SU-DHL-6 (cell line): ENCODE results near the gene SLC38A10.

ENCODE experiments used
- H2AFZ ChIP-seq: fragments of 200-600 bp; sonication (generic); 2 replicates; pipeline ENCODE4 v1.6.1; 2014; ENCODE audit warnings: low read depth, mild to moderate bottlenecking, moderate library complexity, mixed read lengths, antibody characterized with exemption, low read length; ENCODE audit not compliant: severe bottlenecking
- H3F3A ChIP-seq: fragments of 200-600 bp; shearing (Covaris generic); 2 replicates; pipeline ENCODE4 v1.6.0; 2016; ENCODE audit warnings: antibody characterized with exemption, mild to moderate bottlenecking; ENCODE audit not compliant: insufficient read depth
- H3K27ac ChIP-seq: fragments of 200-600 bp; sonication (generic); 2 replicates; pipeline ENCODE4 v1.5.1; 2016; ENCODE audit warnings: low read depth, mild to moderate bottlenecking, low read length, moderate library complexity, mixed read lengths
- H3K27me3 ChIP-seq: fragments of 200-600 bp; sonication (generic), shearing (Covaris generic); 2 replicates; pipeline ENCODE4 v1.6.0; 2014; ENCODE audit warnings: mild to moderate bottlenecking, low read length
- H3K36me3 ChIP-seq: fragments of 200-600 bp; sonication (generic); 2 replicates; pipeline ENCODE4 v1.6.1; 2014; ENCODE audit warnings: mild to moderate bottlenecking, low read length, mixed read lengths
- H3K4me2 ChIP-seq: fragments of 300-600, 200-600 bp; shearing (Covaris generic), sonication (generic); 2 replicates; pipeline ENCODE4 v1.6.0; 2014; ENCODE audit warnings: low read length, low read depth, mild to moderate bottlenecking; ENCODE audit not compliant: poor library complexity, severe bottlenecking
- H3K4me3 ChIP-seq: fragments of 200-600 bp; sonication (generic); 2 replicates; pipeline ENCODE4 v1.5.1; 2014; ENCODE audit warnings: antibody characterized with exemption, low read length, mild to moderate bottlenecking, mixed read lengths; ENCODE audit not compliant: insufficient read depth, poor library complexity, severe bottlenecking
- H3K79me2 ChIP-seq: fragments of 200-600 bp; sonication (generic); 2 replicates; pipeline ENCODE4 v1.6.1; 2014; ENCODE audit warnings: mild to moderate bottlenecking, low read length, moderate library complexity; ENCODE audit not compliant: insufficient read depth
- H3K9ac ChIP-seq: fragments of 200-600 bp; sonication (generic); 2 replicates; pipeline ENCODE4 v1.7.0; 2014; ENCODE audit warnings: mild to moderate bottlenecking, low read length
- H3K9me2 ChIP-seq: fragments of 200-600 bp; sonication (generic); replicated peaks from 2 replicates; pipeline ENCODE4 v1.6.1; 2014; ENCODE audit warnings: low read length; ENCODE audit not compliant: insufficient read depth
- H3K9me3 ChIP-seq: fragments of 200-600 bp; sonication (generic); 2 replicates; pipeline ENCODE4 v1.6.1; 2014; ENCODE audit warnings: low read length, mixed read lengths; ENCODE audit not compliant: insufficient read depth
- H4K20me1 ChIP-seq: fragments of 200-600 bp; sonication (generic); 2 replicates; pipeline ENCODE4 v1.6.1; 2014; ENCODE audit warnings: low read depth, mild to moderate bottlenecking, antibody characterized with exemption, low read length, moderate library complexity, mixed read lengths
- EZH2phosphoT487 ChIP-seq: fragments of 200-600 bp; sonication (generic), shearing (Covaris generic); conservative IDR thresholded peaks from 2 replicates; pipeline ENCODE4 v1.6.1; 2018; ENCODE audit warnings: mild to moderate bottlenecking, antibody characterized with exemption, low read length, moderate library complexity, mixed read lengths
- TF ChIP-seq, protein P1 (sequence below): fragments of 200-600 bp; sonication (generic); IDR thresholded peaks from one replicate; pipeline ENCODE4 v1.5.1; 2017; ENCODE audit warnings: antibody characterized with exemption, mild to moderate bottlenecking, low read length, moderate library complexity; ENCODE audit not compliant: insufficient read depth, poor library complexity, severe bottlenecking

SLC38A10 gene

GRCh38 chr17:81236784-81237183, 58.3 kb downstream of the SLC38A10 start:
- H3K36me3 ChIP-seq, result no peaks in the 10 kb centered on the region
- 0 out of 2 replicates have a peak, but pooled peaks cover 7% of the 10 kb centered on the region for H3F3A ChIP-seq
- no peaks in the 10 kb centered on the region for H3K9me3 ChIP-seq
- TF ChIP-seq EZH2phosphoT487, result no peak
- TF ChIP-seq, protein P1, sequence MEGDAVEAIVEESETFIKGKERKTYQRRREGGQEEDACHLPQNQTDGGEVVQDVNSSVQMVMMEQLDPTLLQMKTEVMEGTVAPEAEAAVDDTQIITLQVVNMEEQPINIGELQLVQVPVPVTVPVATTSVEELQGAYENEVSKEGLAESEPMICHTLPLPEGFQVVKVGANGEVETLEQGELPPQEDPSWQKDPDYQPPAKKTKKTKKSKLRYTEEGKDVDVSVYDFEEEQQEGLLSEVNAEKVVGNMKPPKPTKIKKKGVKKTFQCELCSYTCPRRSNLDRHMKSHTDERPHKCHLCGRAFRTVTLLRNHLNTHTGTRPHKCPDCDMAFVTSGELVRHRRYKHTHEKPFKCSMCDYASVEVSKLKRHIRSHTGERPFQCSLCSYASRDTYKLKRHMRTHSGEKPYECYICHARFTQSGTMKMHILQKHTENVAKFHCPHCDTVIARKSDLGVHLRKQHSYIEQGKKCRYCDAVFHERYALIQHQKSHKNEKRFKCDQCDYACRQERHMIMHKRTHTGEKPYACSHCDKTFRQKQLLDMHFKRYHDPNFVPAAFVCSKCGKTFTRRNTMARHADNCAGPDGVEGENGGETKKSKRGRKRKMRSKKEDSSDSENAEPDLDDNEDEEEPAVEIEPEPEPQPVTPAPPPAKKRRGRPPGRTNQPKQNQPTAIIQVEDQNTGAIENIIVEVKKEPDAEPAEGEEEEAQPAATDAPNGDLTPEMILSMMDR, result no peak
- no peak overlapping the region for H2AFZ ChIP-seq
- no peaks in the 10 kb centered on the region for H3K9me2 ChIP-seq
- no peaks in the 10 kb centered on the region for H3K27me3 ChIP-seq
- no peak overlapping the region for H3K9ac ChIP-seq
- H3K4me2 ChIP-seq, result no peak overlapping the region
- peaks cover 32% of the 10 kb centered on the region for H3K79me2 ChIP-seq
- no peak overlapping the region for H3K27ac ChIP-seq
- H3K4me3 ChIP-seq, result no peak overlapping the region
- no peaks in the 10 kb centered on the region for H4K20me1 ChIP-seq

DNA sequence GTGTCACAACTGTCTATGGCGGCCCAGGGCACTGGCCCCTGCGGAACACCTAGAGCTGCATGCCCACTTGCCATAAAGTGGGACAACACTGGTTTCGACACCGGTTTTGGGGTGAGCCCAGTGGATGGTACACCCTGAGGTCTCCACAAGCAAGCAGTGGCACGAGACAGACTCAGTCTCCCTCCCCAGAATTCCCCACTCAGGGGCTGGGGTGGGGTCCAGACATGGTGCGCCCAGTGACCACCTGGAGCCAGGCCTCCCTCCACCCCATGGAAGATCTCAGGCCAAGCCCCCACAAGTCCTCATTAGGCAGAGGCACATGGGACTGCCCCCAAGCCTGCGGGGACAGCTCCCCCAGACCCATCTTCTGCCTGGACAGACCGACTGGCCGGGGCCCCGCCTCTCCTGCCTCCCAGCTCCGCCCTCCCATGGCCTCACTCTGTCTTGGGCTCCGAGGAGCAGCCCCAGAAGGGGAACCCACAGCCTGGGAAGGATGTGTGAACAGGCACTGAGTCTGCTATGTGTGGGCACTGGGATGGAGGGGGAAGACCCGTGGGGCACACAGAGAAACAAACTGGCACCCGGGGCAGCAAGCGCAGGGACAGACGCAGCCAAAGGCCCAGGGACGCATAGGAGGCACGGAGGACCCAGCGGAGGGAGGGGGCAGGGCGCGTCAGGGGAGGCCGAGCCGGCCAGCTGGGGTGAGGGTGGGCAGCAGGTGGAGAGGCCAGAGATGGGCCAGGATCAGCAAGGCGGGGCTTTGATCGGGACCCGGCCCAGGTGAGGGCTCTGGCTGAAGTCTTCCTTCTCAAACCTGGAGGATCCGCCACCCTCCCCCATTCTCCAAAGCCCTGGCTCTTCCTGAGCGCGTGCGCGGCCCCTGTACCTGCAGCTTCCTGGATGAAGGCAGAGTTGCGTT, 59.0 kb downstream of the SLC38A10 start:
- Histone ChIP-seq H3F3A (0 out of 2 replicates have a peak, but pooled peaks cover 5% of the 10 kb centered on the region), H3K9me3 (no peaks in the 10 kb centered on the region), H3K9ac (no peak overlapping the region), H3K4me3 (no peak overlapping the region), H3K27me3 (no peaks in the 10 kb centered on the region), H4K20me1 (no peaks in the 10 kb centered on the region), H3K36me3 (no peaks in the 10 kb centered on the region), H3K79me2 (peaks cover 30% of the 10 kb centered on the region), H3K9me2 (no peaks in the 10 kb centered on the region), H3K27ac (no peak overlapping the region), H3K4me2 (no peak overlapping the region), H2AFZ (no peak overlapping the region)
- TF ChIP-seq, protein P1, result no peak
- no peak for TF ChIP-seq EZH2phosphoT487

DNA sequence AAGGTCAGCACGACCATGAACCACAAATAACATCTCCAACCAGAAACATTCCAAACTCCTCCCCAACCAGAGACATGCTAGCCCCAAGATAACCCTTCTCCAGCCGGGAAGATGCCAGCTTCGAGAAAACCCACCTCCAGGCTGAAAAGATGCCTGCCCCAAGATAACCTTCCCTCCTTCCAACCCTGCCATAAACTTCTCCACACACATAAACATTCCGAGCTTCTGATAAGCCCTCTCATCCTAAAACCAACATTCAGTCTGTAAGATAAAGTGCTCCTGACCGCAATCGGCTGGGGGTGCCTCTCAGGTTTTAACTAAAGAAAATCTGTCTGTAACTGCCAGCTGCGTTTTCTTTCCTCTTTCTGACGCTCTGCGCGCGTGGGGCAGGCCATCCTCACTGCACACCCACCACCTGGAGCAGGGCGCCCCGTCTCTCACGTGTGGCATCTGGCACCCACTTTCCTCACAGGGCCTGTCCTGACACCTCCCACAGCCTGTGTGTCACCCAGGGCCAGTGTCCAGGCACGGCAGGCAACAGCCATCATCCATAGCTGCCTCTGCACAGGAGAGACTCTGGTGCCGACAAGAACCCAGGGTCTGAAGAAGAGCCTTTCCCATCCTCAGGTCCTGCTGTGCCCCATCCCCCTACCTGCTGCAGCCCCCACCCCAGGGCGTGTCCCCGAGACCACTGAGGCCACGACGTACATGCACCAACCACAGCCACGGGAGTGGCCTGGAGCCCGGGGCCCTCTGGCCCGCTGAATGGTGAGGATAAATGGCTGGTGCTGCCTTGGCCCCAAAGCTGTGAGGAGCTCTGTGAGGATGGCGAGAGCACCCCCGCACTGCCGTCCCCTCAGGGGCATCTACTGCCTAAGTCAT, 59.9 kb downstream of the SLC38A10 start:
- H3K9me2 ChIP-seq, result no peaks in the 10 kb centered on the region
- no peak overlapping the region for H2AFZ ChIP-seq
- H3K9ac ChIP-seq, result no peak overlapping the region
- H3K27me3 ChIP-seq, result no peaks in the 10 kb centered on the region
- no peaks in the 10 kb centered on the region for H3K9me3 ChIP-seq
- peaks cover 21% of the 10 kb centered on the region for H3K79me2 ChIP-seq
- H3K4me2 ChIP-seq, result no peak overlapping the region
- no peaks in the 10 kb centered on the region for H4K20me1 ChIP-seq
- H3K27ac ChIP-seq, result no peak overlapping the region
- H3K4me3 ChIP-seq, result no peak overlapping the region
- no peak for TF ChIP-seq EZH2phosphoT487
- TF ChIP-seq, protein P1, result no peak
- no peaks in the 10 kb centered on the region for H3K36me3 ChIP-seq
- no peaks in the 10 kb centered on the region for H3F3A ChIP-seq
